Fibroblast of skin of left quadriceps (primary cell): ENCODE results near the gene TPO.
"Not testable (repeated sequence)": the region's sequence is repeated elsewhere in the genome, so short reads cannot be mapped to it uniquely, and the experiment has no call there.

Experiments
- DNase-seq, 2 experiments: peaks; one replicate each; pipeline ENCODE4 v3.0.0-alpha.2; 2013; ENCODE audit warnings: low read depth in 2 of 2

The TPO gene

GRCh38 chr2:1405124-1405523 is 8.1 kb upstream of the TPO start:
- DNase-seq, result no peak

- DNase-seq, result no peak
Observed at GRCh38 chr2:1405967-1406366, 7.3 kb upstream of the TPO start.

GRCh38 chr2:1406434-1406833 is 6.8 kb upstream of the TPO start:
- DNase-seq, result no peak

GRCh38 chr2:1407950-1408675 is 5.2 kb upstream of the TPO start:
- DNase-seq, result no peak

- DNase-seq, result no peak
Observed at GRCh38 chr2:1414121-1414520, 858 bp downstream of the TPO start.

GRCh38 chr2:1414901-1415300 is 1.6 kb downstream of the TPO start:
- not testable (repeated sequence) for DNase-seq

GRCh38 chr2:1415501-1415900 is 2.2 kb downstream of the TPO start:
- DNase-seq, result no peak

- no peak for DNase-seq
Observed at GRCh38 chr2:1418566-1418965, 5.3 kb downstream of the TPO start.

GRCh38 chr2:1420746-1421480 is 7.7 kb downstream of the TPO start:
- no peak for DNase-seq

GRCh38 chr2:1421731-1422130 is 8.5 kb downstream of the TPO start:
- no peak for DNase-seq

GRCh38 chr2:1422131-1422530 is 8.9 kb downstream of the TPO start:
- no peak for DNase-seq

GRCh38 chr2:1422716-1423285 is 9.5 kb downstream of the TPO start:
- DNase-seq, result no peak

- no peak for DNase-seq
Observed at GRCh38 chr2:1427086-1427485, 13.8 kb downstream of the TPO start.

- DNase-seq, result no peak
Observed at GRCh38 chr2:1429895-1430294, 16.6 kb downstream of the TPO start.

GRCh38 chr2:1430491-1430890 is 17.2 kb downstream of the TPO start:
- no peak for DNase-seq

GRCh38 chr2:1431886-1432400 is 18.7 kb downstream of the TPO start:
- no peak for DNase-seq

GRCh38 chr2:1432726-1433125 is 19.5 kb downstream of the TPO start:
- DNase-seq, result no peak

- no peak for DNase-seq
Observed at GRCh38 chr2:1436369-1436768, 23.1 kb downstream of the TPO start.

- DNase-seq, result no peak
Observed at GRCh38 chr2:1437101-1437500, 23.8 kb downstream of the TPO start.

GRCh38 chr2:1437537-1437936 is 24.3 kb downstream of the TPO start:
- DNase-seq, result no peak

- DNase-seq, result no peak
Observed at GRCh38 chr2:1438972-1439371, 25.7 kb downstream of the TPO start.

GRCh38 chr2:1440581-1440980 is 27.3 kb downstream of the TPO start:
- DNase-seq, result no peak

- DNase-seq, result no peak
Observed at GRCh38 chr2:1446301-1446700, 33.0 kb downstream of the TPO start.
